Activated naive CD4-positive, alpha-beta T cell treated with anti-CD3 and anti-CD28 coated beads, Interleukin-2, amount 50 U/mL, for 72 hours (primary cell): ENCODE measurements around the gene NKD1. TPM values are rescaled to one million over a fixed set of nuclear protein-coding genes. Genes with fewer than 3 reads are reported as not detected.

Experiments
- ATAC-seq, 2 donors: fragments of 150-1000 bp; cut with Tn5 transposase; 2 replicates each; pipeline ENCODE4 v1.10.0; 2021; ENCODE audit warnings: mild to moderate bottlenecking in 2 of 2, moderate library complexity in 2 of 2
- DNase-seq, 2 donors: peaks; one replicate each; pipeline ENCODE4 v3.0.0; 2021 to 2022; ENCODE audit warnings: low spot score in 2 of 2
- H3K27ac Mint-ChIP-seq, 2 donors: one replicate each; pipeline ENCODE4 v1.8.0; 2022; ENCODE audit warnings: mild to moderate bottlenecking in 2 of 2, mixed read lengths in 2 of 2
- H3K36me3 Mint-ChIP-seq, 2 donors: one replicate each; pipeline ENCODE4 v1.8.0; 2022; ENCODE audit warnings: mixed read lengths in 2 of 2
- H3K9me3 Mint-ChIP-seq, 2 donors: one replicate each; pipeline ENCODE4 v1.8.0; 2022; ENCODE audit warnings: mixed read lengths in 2 of 2
- total RNA-seq, 2 donors: library from RNA; stranded (reverse); gene quantifications; one replicate each; pipeline ENCODE4 v1.2.3, GENCODE V29; 2022

Gene NKD1
- total RNA-seq, 2 donors from 2014 or later: 1.4 to 2.1 TPM

- H3K9me3 Mint-ChIP-seq: no peaks in the 10 kb centered on the region
- no peaks in the 10 kb centered on the region for H3K36me3 Mint-ChIP-seq
- no peak overlapping the region for H3K27ac Mint-ChIP-seq
- no peak for DNase-seq
- no peak for ATAC-seq
Measured at GRCh38 chr16:50630394-50631020, 82.3 kb downstream of the NKD1 start.

- no peak for DNase-seq
- Mint-ChIP-seq H3K27ac (no peak overlapping the region), H3K36me3 (no peaks in the 10 kb centered on the region), H3K9me3 (no peaks in the 10 kb centered on the region)
- ATAC-seq: no peak
Measured at GRCh38 chr16:50631249-50631984, 83.2 kb downstream of the NKD1 start.

- Mint-ChIP-seq H3K27ac (no peak overlapping the region), H3K36me3 (no peaks in the 10 kb centered on the region), H3K9me3 (no peaks in the 10 kb centered on the region)
- ATAC-seq: no peak
- no peak for DNase-seq
Measured at GRCh38 chr16:50631985-50632576, 83.9 kb downstream of the NKD1 start.

GRCh38 chr16:50632927-50633800 lies 85.0 kb downstream of the NKD1 start:
- H3K27ac Mint-ChIP-seq: no peak overlapping the region
- H3K36me3 Mint-ChIP-seq: no peaks in the 10 kb centered on the region
- ATAC-seq (no peak), DNase-seq (no peak)
- H3K9me3 Mint-ChIP-seq: no peaks in the 10 kb centered on the region

- no peak overlapping the region for H3K27ac Mint-ChIP-seq
- H3K9me3 Mint-ChIP-seq: no peaks in the 10 kb centered on the region
- H3K36me3 Mint-ChIP-seq: no peaks in the 10 kb centered on the region
- DNase-seq (no peak), ATAC-seq (no peak)
Measured at GRCh38 chr16:50634090-50634489, 85.9 kb downstream of the NKD1 start.

GRCh38 chr16:50634947-50635346 lies 86.8 kb downstream of the NKD1 start:
- H3K27ac Mint-ChIP-seq: no peak overlapping the region
- ATAC-seq: no peak
- H3K36me3 Mint-ChIP-seq: no peaks in the 10 kb centered on the region

GRCh38 chr16:50635505-50636392 lies 87.6 kb downstream of the NKD1 start:
- DNase-seq: no peak
- Mint-ChIP-seq H3K27ac (no peak overlapping the region), H3K9me3 (no peaks in the 10 kb centered on the region), H3K36me3 (no peaks in the 10 kb centered on the region)
- ATAC-seq: no peak

More at GRCh38 chr16:50634947-50635346, 86.8 kb downstream of the NKD1 start:
- H3K9me3 Mint-ChIP-seq: no peaks in the 10 kb centered on the region
- no peak for DNase-seq

- no peak for ATAC-seq
- no peaks in the 10 kb centered on the region for H3K36me3 Mint-ChIP-seq
- no peaks in the 10 kb centered on the region for H3K9me3 Mint-ChIP-seq
- H3K27ac Mint-ChIP-seq: peak overlapping the region in 1 of 2 donors; percentile 88
- no peak for DNase-seq
Measured at GRCh38 chr16:50636753-50637374, 88.7 kb downstream of the NKD1 start.

- H3K9me3 Mint-ChIP-seq: no peaks in the 10 kb centered on the region
- no peak for ATAC-seq
- H3K36me3 Mint-ChIP-seq: no peaks in the 10 kb centered on the region
- no peak overlapping the region for H3K27ac Mint-ChIP-seq
- no peak for DNase-seq
Measured at GRCh38 chr16:50637716-50638602, 89.8 kb downstream of the NKD1 start.

GRCh38 chr16:50638816-50639670 lies 90.8 kb downstream of the NKD1 start:
- ATAC-seq (no peak), DNase-seq (no peak)
- H3K36me3 Mint-ChIP-seq: no peaks in the 10 kb centered on the region
- H3K27ac Mint-ChIP-seq: peak overlapping the region in 1 of 2 donors; percentile 9
- no peaks in the 10 kb centered on the region for H3K9me3 Mint-ChIP-seq

- ATAC-seq (no peak), DNase-seq (no peak)
- peak overlapping the region in 1 of 2 donors; percentile 45 for H3K27ac Mint-ChIP-seq
- no peaks in the 10 kb centered on the region for H3K36me3 Mint-ChIP-seq
- H3K9me3 Mint-ChIP-seq: no peaks in the 10 kb centered on the region
Measured at GRCh38 chr16:50640391-50640790, 92.2 kb downstream of the NKD1 start.

- Mint-ChIP-seq H3K36me3 (no peaks in the 10 kb centered on the region), H3K9me3 (no peaks in the 10 kb centered on the region), H3K27ac (peak overlapping the region in 1 of 2 donors; percentile 22)
- DNase-seq: no peak
- ATAC-seq: no peak
Measured at GRCh38 chr16:50640919-50641817, 93.0 kb downstream of the NKD1 start.

GRCh38 chr16:50641818-50642187 lies 93.6 kb downstream of the NKD1 start:
- H3K9me3 Mint-ChIP-seq: no peaks in the 10 kb centered on the region
- peak overlapping the region in 1 of 2 donors; percentile 14 for H3K27ac Mint-ChIP-seq
- ATAC-seq: no peak
- H3K36me3 Mint-ChIP-seq: no peaks in the 10 kb centered on the region
- DNase-seq: no peak
